Urothelium cell line (cell line): ENCODE data around the gene PLA2G4F.

ENCODE experiments used
- DNase-seq: peaks from one replicate; pipeline ENCODE4 v3.0.0; 2011; ENCODE audit warnings: low spot score, mixed read lengths
- FAIRE-seq: peaks from 2 replicates; lab custom pipeline; 2011; peaks lifted over from hg19 to GRCh38; lab: Jason Lieb, UNC

Gene PLA2G4F

GRCh38 chr15:42156243-42156922, at the start of gene PLA2G4F:
PLA2G4F (minus strand) TSS chr15:42156636; CDS start chr15:42156549, 87 bp downstream.
- FAIRE-seq (no peak), DNase-seq (no peak)

- DNase-seq (no peak), FAIRE-seq (no peak)
Measured at GRCh38 chr15:42203891-42204290, 47.5 kb upstream of the PLA2G4F start.

- FAIRE-seq = no peak
Measured at GRCh38 chr15:42202653-42203052, 46.2 kb upstream of the PLA2G4F start.

GRCh38 chr15:42201801-42202200, 45.4 kb upstream of the PLA2G4F start:
- no peak for FAIRE-seq
- no peak for DNase-seq

More at GRCh38 chr15:42202653-42203052, 46.2 kb upstream of the PLA2G4F start:
- DNase-seq = no peak

GRCh38 chr15:42199126-42199525, 42.7 kb upstream of the PLA2G4F start:
- DNase-seq (no peak), FAIRE-seq (no peak)

- DNase-seq (no peak), FAIRE-seq (no peak)
Measured at GRCh38 chr15:42198516-42198915, 42.1 kb upstream of the PLA2G4F start.

GRCh38 chr15:42194513-42194912, 38.1 kb upstream of the PLA2G4F start:
- no peak for FAIRE-seq

GRCh38 chr15:42193383-42193782, 36.9 kb upstream of the PLA2G4F start:
- DNase-seq = no peak
- FAIRE-seq = no peak

More at GRCh38 chr15:42194513-42194912, 38.1 kb upstream of the PLA2G4F start:
- DNase-seq = no peak

GRCh38 chr15:42191610-42192346, 35.3 kb upstream of the PLA2G4F start:
- DNase-seq = no peak
- FAIRE-seq = no peak

GRCh38 chr15:42190370-42190769, 33.9 kb upstream of the PLA2G4F start:
- FAIRE-seq = no peak
- DNase-seq = no peak

- DNase-seq (no peak), FAIRE-seq (no peak)
Measured at GRCh38 chr15:42185801-42186200, 29.4 kb upstream of the PLA2G4F start.

- DNase-seq (no peak), FAIRE-seq (no peak)
Measured at GRCh38 chr15:42184736-42185135, 28.3 kb upstream of the PLA2G4F start.

- DNase-seq = no peak
- no peak for FAIRE-seq
Measured at GRCh38 chr15:42184296-42184695, 27.9 kb upstream of the PLA2G4F start.

GRCh38 chr15:42182961-42183360, 26.5 kb upstream of the PLA2G4F start:
- no peak for DNase-seq
- no peak for FAIRE-seq

GRCh38 chr15:42182328-42182886, 26.0 kb upstream of the PLA2G4F start:
- no peak for FAIRE-seq

GRCh38 chr15:42178056-42178455, 21.6 kb upstream of the PLA2G4F start:
- DNase-seq (no peak), FAIRE-seq (no peak)

More at GRCh38 chr15:42182328-42182886, 26.0 kb upstream of the PLA2G4F start:
- DNase-seq = no peak

- DNase-seq (no peak), FAIRE-seq (no peak)
Measured at GRCh38 chr15:42175671-42176070, 19.2 kb upstream of the PLA2G4F start.

- DNase-seq (no peak), FAIRE-seq (no peak)
Measured at GRCh38 chr15:42172475-42172874, 16.0 kb upstream of the PLA2G4F start.

- FAIRE-seq = no peak
Measured at GRCh38 chr15:42171795-42172194, 15.4 kb upstream of the PLA2G4F start.

GRCh38 chr15:42171122-42171521, 14.7 kb upstream of the PLA2G4F start:
- FAIRE-seq (no peak), DNase-seq (no peak)

More at GRCh38 chr15:42171795-42172194, 15.4 kb upstream of the PLA2G4F start:
- DNase-seq = no peak

- DNase-seq (no peak), FAIRE-seq (no peak)
Measured at GRCh38 chr15:42166225-42166940, 9.9 kb upstream of the PLA2G4F start.
